Trophoblast cell (in vitro differentiated cells and primary cell): ENCODE results near the gene FBXO3.

Experiments used
- DNase-seq, 2 donors: peaks; one replicate each; pipeline ENCODE4 v3.0.0-alpha.2; 2016
- H2AFZ ChIP-seq: 2 replicates; pipeline ENCODE4 v1.6.1; 2013; ENCODE audit warnings: low read length, moderate library complexity, mild to moderate bottlenecking; ENCODE audit not compliant: insufficient read depth, poor library complexity
- H2AK5ac ChIP-seq: 2 replicates; pipeline ENCODE4 v1.6.1; 2013; ENCODE audit warnings: mild to moderate bottlenecking, low read length
- H2BK120ac ChIP-seq: 2 replicates; pipeline ENCODE4 v1.6.1; 2013; ENCODE audit warnings: low read length, mild to moderate bottlenecking, moderate library complexity; ENCODE audit not compliant: insufficient read depth, poor library complexity
- H2BK12ac ChIP-seq: 2 replicates; pipeline ENCODE4 v1.6.1; 2013; ENCODE audit warnings: mild to moderate bottlenecking, low read length, moderate library complexity
- H2BK5ac ChIP-seq: 2 replicates; pipeline ENCODE4 v1.6.1; 2013; ENCODE audit warnings: low read length, low read depth, moderate library complexity, mild to moderate bottlenecking; ENCODE audit not compliant: poor library complexity
- H3K14ac ChIP-seq: 2 replicates; pipeline ENCODE4 v1.6.1; 2013; ENCODE audit warnings: mild to moderate bottlenecking, low read length
- H3K18ac ChIP-seq: 2 replicates; pipeline ENCODE4 v1.6.1; 2013; ENCODE audit warnings: mild to moderate bottlenecking, low read length
- H3K23ac ChIP-seq: 2 replicates; pipeline ENCODE4 v1.6.1; 2013; ENCODE audit warnings: low read length
- H3K27ac ChIP-seq: 2 replicates; pipeline ENCODE4 v1.5.1; 2013; ENCODE audit warnings: low read depth, mild to moderate bottlenecking, inconsistent platforms, low read length, moderate library complexity
- H3K27me3 ChIP-seq: 2 replicates; pipeline ENCODE4 v1.6.1; 2013; ENCODE audit warnings: inconsistent platforms, mild to moderate bottlenecking, low read length, moderate library complexity; ENCODE audit not compliant: insufficient read depth
- H3K36me3 ChIP-seq, 2 experiments: 1 replicate in 1 of 2; 2 replicates in 1 of 2; pipeline ENCODE4 v1.6.1; 2013; ENCODE audit warnings: low read length in 2 of 2, mild to moderate bottlenecking in 2 of 2, moderate library complexity in 1 of 2; ENCODE audit not compliant: insufficient read depth in 2 of 2, control insufficient read depth in 1 of 2
- H3K4ac ChIP-seq: 2 replicates; pipeline ENCODE4 v1.6.1; 2013; ENCODE audit warnings: low read depth, mild to moderate bottlenecking, low read length, moderate library complexity
- H3K4me1 ChIP-seq, 2 experiments: 1 replicate in 1 of 2; 2 replicates in 1 of 2; pipeline ENCODE4 v1.6.1; 2013; ENCODE audit warnings: low read length in 2 of 2, mild to moderate bottlenecking in 2 of 2, moderate library complexity in 1 of 2; ENCODE audit not compliant: insufficient read depth in 2 of 2, control insufficient read depth in 1 of 2
- H3K4me2 ChIP-seq: 2 replicates; pipeline ENCODE4 v1.6.1; 2013; ENCODE audit warnings: inconsistent platforms, mild to moderate bottlenecking, low read length, moderate library complexity
- H3K4me3 ChIP-seq: 2 replicates; pipeline ENCODE4 v1.5.1; 2013; ENCODE audit warnings: mild to moderate bottlenecking, low read depth, low read length, inconsistent platforms
- H3K79me1 ChIP-seq: one replicate; pipeline ENCODE4 v1.6.1; 2013; ENCODE audit warnings: low read length
- H3K79me2 ChIP-seq: 2 replicates; pipeline ENCODE4 v1.6.1; 2013; ENCODE audit warnings: low read length, mild to moderate bottlenecking; ENCODE audit not compliant: control insufficient read depth, insufficient read depth, poor library complexity
- H3K9ac ChIP-seq: 2 replicates; pipeline ENCODE4 v1.6.1; 2013; ENCODE audit warnings: mild to moderate bottlenecking, low read length
- H3K9me3 ChIP-seq: 2 replicates; pipeline ENCODE4 v1.6.1; 2013; ENCODE audit warnings: low read depth, mild to moderate bottlenecking, control low read depth, inconsistent platforms, low read length; ENCODE audit not compliant: insufficient read depth
- H4K12ac ChIP-seq: 2 replicates; pipeline ENCODE4 v1.6.1; 2013; ENCODE audit warnings: low read depth, mild to moderate bottlenecking, low read length, moderate library complexity
- H4K8ac ChIP-seq: 2 replicates; pipeline ENCODE4 v1.6.1; 2013; ENCODE audit warnings: low read depth, mild to moderate bottlenecking, low read length, moderate library complexity
- H4K91ac ChIP-seq: one replicate; pipeline ENCODE4 v1.6.1; 2013; ENCODE audit warnings: low read depth, mild to moderate bottlenecking, low read length, moderate library complexity
- WGBS: extraction: QIAGEN DNeasy Blood & Tissue Kit; methylation state at CpG from one replicate; pipeline ENCODE4 v1.1.7; 2013; ENCODE audit warnings: missing lambda C conversion rate; ENCODE audit not compliant: insufficient read length, insufficient coverage; ENCODE audit errors: extremely low coverage; 5-methylcytosine and 5-hydroxymethylcytosine counted together

FBXO3 gene

GRCh38 chr11:33699515-33700062, 74.7 kb downstream of the FBXO3 start:
- no peak overlapping the region for H3K14ac ChIP-seq
- H2BK12ac ChIP-seq: no peak overlapping the region
- H3K36me3 ChIP-seq: no peaks in the 10 kb centered on the region
- H2AK5ac ChIP-seq: no peak overlapping the region
- no peak overlapping the region for H3K27ac ChIP-seq
- no peaks in the 10 kb centered on the region for H3K9me3 ChIP-seq
- H3K4me2 ChIP-seq: no peak overlapping the region
- H3K79me1 ChIP-seq: peaks cover 8% of the 10 kb centered on the region
- no peaks in the 10 kb centered on the region for H3K79me2 ChIP-seq
- no peak overlapping the region for H3K9ac ChIP-seq
- H2AFZ ChIP-seq: no peak overlapping the region
- H3K4ac ChIP-seq: no peak overlapping the region
- no peak for DNase-seq
- no peak overlapping the region for H2BK5ac ChIP-seq
- H3K18ac ChIP-seq: no peak overlapping the region
- no peaks in the 10 kb centered on the region for H3K27me3 ChIP-seq
- H4K12ac ChIP-seq: no peak overlapping the region
- H4K8ac ChIP-seq: no peak overlapping the region
- H3K23ac ChIP-seq: no peak overlapping the region
- H4K91ac ChIP-seq: no peak overlapping the region
- WGBS: no CpG with 5 or more reads among the region's 12 CpGs
- peaks cover 10 to 20% of the 10 kb centered on the region in 2 experiments for H3K4me1 ChIP-seq
- H3K4me3 ChIP-seq: no peak overlapping the region
- no peak overlapping the region for H2BK120ac ChIP-seq

GRCh38 chr11:33698921-33699320, 75.4 kb downstream of the FBXO3 start:
- no peaks in the 10 kb centered on the region for H3K36me3 ChIP-seq
- H2AK5ac ChIP-seq: no peak overlapping the region
- H3K14ac ChIP-seq: no peak overlapping the region
- H2BK12ac ChIP-seq: no peak overlapping the region
- H2BK120ac ChIP-seq: no peak overlapping the region
- H4K8ac ChIP-seq: no peak overlapping the region
- H4K12ac ChIP-seq: no peak overlapping the region
- H2BK5ac ChIP-seq: no peak overlapping the region
- H3K9me3 ChIP-seq: no peaks in the 10 kb centered on the region
- no peak overlapping the region for H3K23ac ChIP-seq
- no peak overlapping the region for H3K18ac ChIP-seq
- H3K4me3 ChIP-seq: no peak overlapping the region
- no peaks in the 10 kb centered on the region for H3K79me2 ChIP-seq
- no peak overlapping the region for H3K27ac ChIP-seq
- no peak for DNase-seq
- peaks cover 9 to 19% of the 10 kb centered on the region in 2 experiments for H3K4me1 ChIP-seq
- H4K91ac ChIP-seq: no peak overlapping the region
- H3K4me2 ChIP-seq: no peak overlapping the region
- no peak overlapping the region for H3K9ac ChIP-seq
- no peaks in the 10 kb centered on the region for H3K27me3 ChIP-seq
- H3K4ac ChIP-seq: no peak overlapping the region
- no CpG with 5 or more reads among the region's 5 CpGs for WGBS
- peaks cover 7% of the 10 kb centered on the region for H3K79me1 ChIP-seq
- H2AFZ ChIP-seq: no peak overlapping the region

DNA sequence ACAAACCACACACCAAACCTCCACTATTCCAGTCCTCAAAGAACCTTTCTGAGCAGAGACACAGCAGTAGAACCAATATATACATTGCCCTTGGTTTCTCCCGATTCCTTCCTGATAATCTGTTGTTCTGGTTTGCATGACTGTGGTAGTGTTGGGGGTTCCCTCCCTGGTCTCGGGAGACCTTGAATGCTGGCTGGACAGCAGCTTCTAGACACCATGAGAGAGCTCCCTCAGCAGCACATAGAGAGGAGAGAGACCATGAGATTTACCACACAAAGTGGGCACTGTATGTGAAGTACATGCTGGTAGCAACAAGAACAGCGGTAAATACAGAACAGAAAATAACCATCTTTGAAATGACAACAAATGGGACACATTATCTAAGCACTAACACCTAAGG, 76.3 kb downstream of the FBXO3 start:
- Histone ChIP-seq H4K12ac (no peak overlapping the region), H3K9me3 (no peaks in the 10 kb centered on the region), H2BK5ac (no peak overlapping the region), H2AK5ac (no peak overlapping the region), H3K9ac (no peak overlapping the region), H3K4ac (no peak overlapping the region), H2BK12ac (no peak overlapping the region), H3K14ac (no peak overlapping the region), H3K79me1 (peaks cover 7% of the 10 kb centered on the region), H3K4me2 (no peak overlapping the region), H3K4me1 (peaks cover 7 to 18% of the 10 kb centered on the region in 2 experiments), H2AFZ (no peak overlapping the region), H3K18ac (no peak overlapping the region), H2BK120ac (no peak overlapping the region), H3K36me3 (no peaks in the 10 kb centered on the region), H4K91ac (no peak overlapping the region), H4K8ac (no peak overlapping the region), H3K23ac (no peak overlapping the region), H3K79me2 (no peaks in the 10 kb centered on the region), H3K27ac (no peak overlapping the region), H3K27me3 (no peaks in the 10 kb centered on the region), H3K4me3 (no peak overlapping the region)
- WGBS: no CpG with 5 or more reads among the region's 3 CpGs
- DNase-seq: no peak

GRCh38 chr11:33696931-33697638, 77.2 kb downstream of the FBXO3 start:
- Histone ChIP-seq H3K4me2 (no peak overlapping the region), H3K79me1 (peaks cover 13% of the 10 kb centered on the region), H2BK120ac (no peak overlapping the region), H3K4ac (no peak overlapping the region), H3K23ac (no peak overlapping the region), H3K18ac (no peak overlapping the region), H3K4me1 (peaks cover 14 to 24% of the 10 kb centered on the region in 2 experiments), H3K79me2 (no peaks in the 10 kb centered on the region), H4K12ac (no peak overlapping the region), H3K27me3 (no peaks in the 10 kb centered on the region), H3K4me3 (no peak overlapping the region), H3K27ac (no peak overlapping the region), H4K91ac (no peak overlapping the region), H3K9ac (no peak overlapping the region), H2AFZ (no peak overlapping the region), H2AK5ac (no peak overlapping the region), H3K14ac (no peak overlapping the region), H2BK5ac (no peak overlapping the region), H2BK12ac (no peak overlapping the region), H4K8ac (no peak overlapping the region), H3K36me3 (no peaks in the 10 kb centered on the region), H3K9me3 (no peaks in the 10 kb centered on the region)
- no CpG with 5 or more reads among the region's 6 CpGs for WGBS
- peak in 1 of 2 donors; percentile 26 for DNase-seq
